Measurements from ENCODE around the gene PRR23E.

PRR23E gene

GRCh38 chr3:127192576-127193232 lies at the start of gene PRR23E:
Gene PRR23E (plus strand): TSS chr3:127193131. CDS start chr3:127196686, 3,555 bp downstream.
- Histone ChIP-seq H3K9ac (ENCODE audit: low read depth, low read length) (no peak within 1 kb of the TSS), H3K9me3 (ENCODE audit: control insufficient read depth, insufficient read depth, low read length) (no peaks in the 10 kb centered on the region), H3K4me3 (ENCODE audit: low read depth, low read length) (no peak within 1 kb of the TSS), H3K36me3 (ENCODE audit: control insufficient read depth, insufficient read depth, low read length) (no peaks in the 10 kb centered on the region), H3K4me1 (ENCODE audit: control insufficient read depth, insufficient read depth, low read length) (no peaks in the 10 kb centered on the region), H3K27me3 (ENCODE audit: control insufficient read depth, insufficient read depth, low read length) (no peaks in the 10 kb centered on the region)

- no peak overlapping the region for H3K4me3 ChIP-seq (ENCODE audit: low read depth, low read length)
- no peaks in the 10 kb centered on the region for H3K27me3 ChIP-seq (ENCODE audit: control insufficient read depth, insufficient read depth, low read length)
- H3K9me3 ChIP-seq (ENCODE audit: control insufficient read depth, insufficient read depth, low read length): no peaks in the 10 kb centered on the region
- H3K36me3 ChIP-seq (ENCODE audit: control insufficient read depth, insufficient read depth, low read length): no peaks in the 10 kb centered on the region
- no peak overlapping the region for H3K9ac ChIP-seq (ENCODE audit: low read depth, low read length)
- H3K4me1 ChIP-seq (ENCODE audit: control insufficient read depth, insufficient read depth, low read length): no peaks in the 10 kb centered on the region
Observed at GRCh38 chr3:127143172-127143571, 49.8 kb upstream of the PRR23E start.

GRCh38 chr3:127144631-127145030 lies 48.3 kb upstream of the PRR23E start:
- no peak overlapping the region for H3K4me3 ChIP-seq (ENCODE audit: low read depth, low read length)
- H3K4me1 ChIP-seq (ENCODE audit: control insufficient read depth, insufficient read depth, low read length): no peaks in the 10 kb centered on the region
- H3K27me3 ChIP-seq (ENCODE audit: control insufficient read depth, insufficient read depth, low read length): no peaks in the 10 kb centered on the region
- H3K9me3 ChIP-seq (ENCODE audit: control insufficient read depth, insufficient read depth, low read length): no peaks in the 10 kb centered on the region
- no peak overlapping the region for H3K9ac ChIP-seq (ENCODE audit: low read depth, low read length)
- no peaks in the 10 kb centered on the region for H3K36me3 ChIP-seq (ENCODE audit: control insufficient read depth, insufficient read depth, low read length)

GRCh38 chr3:127145266-127145665 lies 47.7 kb upstream of the PRR23E start:
- H3K4me1 ChIP-seq (ENCODE audit: control insufficient read depth, insufficient read depth, low read length): no peaks in the 10 kb centered on the region
- no peaks in the 10 kb centered on the region for H3K36me3 ChIP-seq (ENCODE audit: control insufficient read depth, insufficient read depth, low read length)
- H3K27me3 ChIP-seq (ENCODE audit: control insufficient read depth, insufficient read depth, low read length): no peaks in the 10 kb centered on the region
- H3K4me3 ChIP-seq (ENCODE audit: low read depth, low read length): no peak overlapping the region
- no peak overlapping the region for H3K9ac ChIP-seq (ENCODE audit: low read depth, low read length)
- no peaks in the 10 kb centered on the region for H3K9me3 ChIP-seq (ENCODE audit: control insufficient read depth, insufficient read depth, low read length)

- H3K9ac ChIP-seq (ENCODE audit: low read depth, low read length): no peak overlapping the region
- H3K4me1 ChIP-seq (ENCODE audit: control insufficient read depth, insufficient read depth, low read length): no peaks in the 10 kb centered on the region
- no peaks in the 10 kb centered on the region for H3K27me3 ChIP-seq (ENCODE audit: control insufficient read depth, insufficient read depth, low read length)
- H3K36me3 ChIP-seq (ENCODE audit: control insufficient read depth, insufficient read depth, low read length): no peaks in the 10 kb centered on the region
- no peaks in the 10 kb centered on the region for H3K9me3 ChIP-seq (ENCODE audit: control insufficient read depth, insufficient read depth, low read length)
- no peak overlapping the region for H3K4me3 ChIP-seq (ENCODE audit: low read depth, low read length)
Observed at GRCh38 chr3:127147291-127147885, 45.5 kb upstream of the PRR23E start.

- H3K4me1 ChIP-seq (ENCODE audit: control insufficient read depth, insufficient read depth, low read length): no peaks in the 10 kb centered on the region
- H3K27me3 ChIP-seq (ENCODE audit: control insufficient read depth, insufficient read depth, low read length): no peaks in the 10 kb centered on the region
- H3K36me3 ChIP-seq (ENCODE audit: control insufficient read depth, insufficient read depth, low read length): no peaks in the 10 kb centered on the region
- no peak overlapping the region for H3K9ac ChIP-seq (ENCODE audit: low read depth, low read length)
- no peak overlapping the region for H3K4me3 ChIP-seq (ENCODE audit: low read depth, low read length)
- H3K9me3 ChIP-seq (ENCODE audit: control insufficient read depth, insufficient read depth, low read length): no peaks in the 10 kb centered on the region
Observed at GRCh38 chr3:127149621-127150310, 43.2 kb upstream of the PRR23E start.

GRCh38 chr3:127150513-127151250 lies 42.2 kb upstream of the PRR23E start:
- H3K9me3 ChIP-seq (ENCODE audit: control insufficient read depth, insufficient read depth, low read length): no peaks in the 10 kb centered on the region
- H3K4me3 ChIP-seq (ENCODE audit: low read depth, low read length): no peak overlapping the region
- no peaks in the 10 kb centered on the region for H3K27me3 ChIP-seq (ENCODE audit: control insufficient read depth, insufficient read depth, low read length)
- H3K36me3 ChIP-seq (ENCODE audit: control insufficient read depth, insufficient read depth, low read length): no peaks in the 10 kb centered on the region
- no peaks in the 10 kb centered on the region for H3K4me1 ChIP-seq (ENCODE audit: control insufficient read depth, insufficient read depth, low read length)
- no peak overlapping the region for H3K9ac ChIP-seq (ENCODE audit: low read depth, low read length)

GRCh38 chr3:127151251-127151564 lies 41.7 kb upstream of the PRR23E start:
- Histone ChIP-seq H3K27me3 (ENCODE audit: control insufficient read depth, insufficient read depth, low read length) (no peaks in the 10 kb centered on the region), H3K9me3 (ENCODE audit: control insufficient read depth, insufficient read depth, low read length) (no peaks in the 10 kb centered on the region), H3K9ac (ENCODE audit: low read depth, low read length) (no peak overlapping the region), H3K4me1 (ENCODE audit: control insufficient read depth, insufficient read depth, low read length) (no peaks in the 10 kb centered on the region), H3K4me3 (ENCODE audit: low read depth, low read length) (no peak overlapping the region), H3K36me3 (ENCODE audit: control insufficient read depth, insufficient read depth, low read length) (no peaks in the 10 kb centered on the region)

- Histone ChIP-seq H3K36me3 (ENCODE audit: control insufficient read depth, insufficient read depth, low read length) (no peaks in the 10 kb centered on the region), H3K9me3 (ENCODE audit: control insufficient read depth, insufficient read depth, low read length) (no peaks in the 10 kb centered on the region)
Observed at GRCh38 chr3:127151992-127152650, 40.8 kb upstream of the PRR23E start.

GRCh38 chr3:127152684-127153505 lies 40.0 kb upstream of the PRR23E start:
- no peak overlapping the region for H3K4me3 ChIP-seq (ENCODE audit: low read depth, low read length)
- H3K9ac ChIP-seq (ENCODE audit: low read depth, low read length): no peak overlapping the region
- no peaks in the 10 kb centered on the region for H3K36me3 ChIP-seq (ENCODE audit: control insufficient read depth, insufficient read depth, low read length)
- no peaks in the 10 kb centered on the region for H3K9me3 ChIP-seq (ENCODE audit: control insufficient read depth, insufficient read depth, low read length)
- no peaks in the 10 kb centered on the region for H3K4me1 ChIP-seq (ENCODE audit: control insufficient read depth, insufficient read depth, low read length)
- no peaks in the 10 kb centered on the region for H3K27me3 ChIP-seq (ENCODE audit: control insufficient read depth, insufficient read depth, low read length)

More at GRCh38 chr3:127151992-127152650, 40.8 kb upstream of the PRR23E start:
- Histone ChIP-seq H3K4me3 (ENCODE audit: low read depth, low read length) (no peak overlapping the region), H3K4me1 (ENCODE audit: control insufficient read depth, insufficient read depth, low read length) (no peaks in the 10 kb centered on the region), H3K9ac (ENCODE audit: low read depth, low read length) (no peak overlapping the region), H3K27me3 (ENCODE audit: control insufficient read depth, insufficient read depth, low read length) (no peaks in the 10 kb centered on the region)

GRCh38 chr3:127153506-127153815 lies 39.5 kb upstream of the PRR23E start:
- Histone ChIP-seq H3K36me3 (ENCODE audit: control insufficient read depth, insufficient read depth, low read length) (no peaks in the 10 kb centered on the region), H3K9ac (ENCODE audit: low read depth, low read length) (no peak overlapping the region), H3K27me3 (ENCODE audit: control insufficient read depth, insufficient read depth, low read length) (no peaks in the 10 kb centered on the region), H3K4me1 (ENCODE audit: control insufficient read depth, insufficient read depth, low read length) (no peaks in the 10 kb centered on the region), H3K4me3 (ENCODE audit: low read depth, low read length) (no peak overlapping the region), H3K9me3 (ENCODE audit: control insufficient read depth, insufficient read depth, low read length) (no peaks in the 10 kb centered on the region)
